K562 (cell line): ENCODE results near the gene CHGA. TPM values are rescaled to one million over a fixed set of nuclear protein-coding genes. Genes with fewer than 3 reads are reported as not detected.

Experiments
- ATAC-seq: fragments of 200-7000 bp; cut with Tn5 transposase; 3 replicates; pipeline ENCODE4 v1.9.1; 2020; ENCODE audit warnings: moderate library complexity
- BruUV-seq: library from RNA; stranded (reverse); fragments of 400-500 nt; replicated peaks from 2 replicates; lab custom pipeline; 2021; lab: Mats Ljungman, UMichigan
- CTCF ChIA-PET: fragments of 300-600 bp; formaldehyde crosslinking; extraction: SDS; loops from one replicate; lab custom pipeline; 2021; ENCODE audit warnings: low intra/inter-chr PET ratio; lab: Yijun Ruan, JAX
- POLR2A ChIA-PET: fragments of 300-600, 350-650 bp; sonication (Branson Sonifier 250); formaldehyde crosslinking; extraction: SDS; loops from one replicate; lab custom pipeline; 2021; ENCODE audit warnings: antibody characterized with exemption, inconsistent platforms; lab: Yijun Ruan, JAX
- DNase-seq, 4 experiments: peaks; one replicate each; pipeline versions ENCODE4 v3.0.0 to v3.0.0-alpha.2; 2011 to 2018; ENCODE audit warnings: low spot score in 3 of 4, mixed read lengths in 3 of 4; ENCODE audit errors: extremely low read depth in 1 of 4
- FAIRE-seq: peaks from 2 replicates; lab custom pipeline; 2011; peaks lifted over from hg19 to GRCh38; lab: Jason Lieb, UNC
- H2AFZ ChIP-seq: 2 replicates; pipeline ENCODE4 v1.6.0; 2011; ENCODE audit warnings: low read depth, low read length, control low read depth, inconsistent platforms
- H3K27ac ChIP-seq: fragments of 200-600 bp; 3 replicates; pipeline ENCODE4 v1.8.0; 2011; ENCODE audit warnings: low read depth, mild to moderate bottlenecking, control low read depth, inconsistent platforms, low read length, moderate library complexity, mixed read lengths; ENCODE audit errors: extremely low read depth
- H3K27me3 ChIP-seq, 2 experiments: fragments of 300-600 bp in 1 of 2; 2 replicates in 1 of 2; 3 replicates in 1 of 2; pipeline versions ENCODE4 v1.6.0 to v1.8.0; 2011; ENCODE audit warnings: inconsistent platforms in 2 of 2, low read length in 2 of 2, mild to moderate bottlenecking in 1 of 2, mixed read lengths in 1 of 2, moderate library complexity in 1 of 2; ENCODE audit not compliant: control insufficient read depth in 2 of 2, insufficient read depth in 2 of 2
- H3K36me3 ChIP-seq: fragments of 300-600 bp; 3 replicates; pipeline ENCODE4 v1.8.0; 2011; ENCODE audit warnings: mild to moderate bottlenecking, low read length, inconsistent platforms; ENCODE audit not compliant: control insufficient read depth, insufficient read depth
- H3K4me1 ChIP-seq, 2 experiments: fragments of 200-600 bp in 1 of 2; replicated peaks in 1 of 2; 2 replicates in 1 of 2; 3 replicates in 1 of 2; pipeline versions ENCODE4 v1.5.1 to v1.8.0; 2011; ENCODE audit warnings: inconsistent platforms in 2 of 2, low read length in 2 of 2, mild to moderate bottlenecking in 1 of 2, mixed read lengths in 1 of 2, moderate library complexity in 1 of 2; ENCODE audit not compliant: control insufficient read depth in 2 of 2, insufficient read depth in 2 of 2
- H3K4me2 ChIP-seq: 2 replicates; pipeline ENCODE4 v1.6.1; 2011; ENCODE audit warnings: low read length, control low read depth, inconsistent platforms, mixed read lengths; ENCODE audit not compliant: insufficient read depth
- H3K4me3 ChIP-seq: fragments of 200-600 bp; sonication (generic), shearing (Covaris generic); 2 replicates; pipeline ENCODE4 v1.5.1; 2016; ENCODE audit warnings: control low read depth, inconsistent platforms
- H3K79me2 ChIP-seq: fragments of 200-600 bp; 3 replicates; pipeline ENCODE4 v1.8.0; 2011; ENCODE audit warnings: low read length, inconsistent platforms; ENCODE audit not compliant: control insufficient read depth, insufficient read depth
- H3K9ac ChIP-seq, 2 experiments: 2 replicates each; pipeline versions ENCODE4 v1.6.0 to v1.6.1; 2011; ENCODE audit warnings: low read depth in 2 of 2, low read length in 2 of 2, control low read depth in 1 of 2, inconsistent platforms in 1 of 2, mild to moderate bottlenecking in 1 of 2, mixed read lengths in 1 of 2; ENCODE audit not compliant: insufficient read depth in 1 of 2
- H3K9me1 ChIP-seq: one replicate; pipeline ENCODE4 v1.6.0; 2011; ENCODE audit warnings: inconsistent platforms, mild to moderate bottlenecking, low read length, moderate library complexity; ENCODE audit not compliant: control insufficient read depth, insufficient read depth
- H3K9me3 ChIP-seq: replicated peaks from 2 replicates; pipeline ENCODE4 v1.5.1; 2011; ENCODE audit warnings: low read depth, low read length, inconsistent platforms; ENCODE audit not compliant: control insufficient read depth, insufficient read depth
- H4K20me1 ChIP-seq: replicated peaks from 2 replicates; pipeline ENCODE4 v1.6.1; 2011; ENCODE audit warnings: low read length, inconsistent platforms, mixed read lengths; ENCODE audit not compliant: control insufficient read depth, insufficient read depth
- ATF1 ChIP-seq, 2 experiments: fragments of 450-650 bp in 1 of 2; IDR thresholded peaks; 2 replicates each; pipeline ENCODE4 v1.6.1; 2016; ENCODE audit warnings: missing compliant biosample characterization in 1 of 2, missing genetic modification characterization in 1 of 2
- CBX3 ChIP-seq, 2 experiments: IDR thresholded peaks; 1 replicate in 1 of 2; 2 replicates in 1 of 2; pipeline ENCODE4 v1.6.1; 2012; ENCODE audit warnings: inconsistent platforms in 2 of 2, low read length in 2 of 2, borderline replicate concordance in 1 of 2, control low read depth in 1 of 2
- CHCHD3 ChIP-seq: fragments of 250-450 bp; sonication (Bioruptor Pico); IDR thresholded peaks from 2 replicates; pipeline ENCODE4 v2.1.2; 2022; ENCODE audit warnings: mild to moderate bottlenecking
- EWSR1 ChIP-seq: fragments of 450-650 bp; IDR thresholded peaks from 2 replicates; pipeline ENCODE4 v1.6.1; 2018; ENCODE audit warnings: borderline replicate concordance, mild to moderate bottlenecking, low read depth, moderate library complexity; ENCODE audit not compliant: partially characterized antibody
- L3MBTL2 ChIP-seq: fragments of 450-650 bp; IDR thresholded peaks from 2 replicates; pipeline ENCODE4 v1.6.1; 2016; ENCODE audit warnings: mild to moderate bottlenecking, moderate library complexity
- SAFB2 ChIP-seq: fragments of 200-400 bp; formaldehyde crosslinking; IDR thresholded peaks from 2 replicates; pipeline ENCODE4 v1.6.1; 2018; ENCODE audit warnings: borderline replicate concordance, low read length, low read depth, moderate library complexity; ENCODE audit not compliant: severe bottlenecking
- SRSF9 ChIP-seq: fragments of 200-400 bp; formaldehyde crosslinking; IDR thresholded peaks from 2 replicates; pipeline ENCODE4 v1.6.1; 2017; ENCODE audit warnings: low read depth, low read length, borderline replicate concordance
- U2AF1 ChIP-seq: fragments of 200-400 bp; formaldehyde crosslinking; optimal IDR thresholded peaks from 2 replicates; pipeline ENCODE3; 2017; ENCODE audit warnings: mild to moderate bottlenecking, low read depth, low read length, moderate library complexity
- XRCC4 ChIP-seq: IDR thresholded peaks from one replicate; pipeline ENCODE4 v1.6.1; 2011; ENCODE audit not compliant: insufficient read depth, insufficient read length; ENCODE audit errors: extremely low read depth
- ZNF407 ChIP-seq: fragments of 450-650 bp; IDR thresholded peaks from 2 replicates; pipeline ENCODE4 v1.6.1; 2016; ENCODE audit warnings: low read depth
- ZNF57 ChIP-seq: fragments of 450-650 bp; formaldehyde crosslinking; IDR thresholded peaks from 2 replicates; pipeline ENCODE4 v1.4.0; 2020; ENCODE audit warnings: mild to moderate bottlenecking, moderate library complexity
- ZNF764 ChIP-seq: fragments of 250-450 bp; sonication (Bioruptor Pico); IDR thresholded peaks from 2 replicates; pipeline ENCODE4 v1.4.0; 2020; ENCODE audit warnings: low read depth, mild to moderate bottlenecking, moderate library complexity
- WGBS: fragments of 100-300 bp; shearing (Covaris generic); methylation state at CpG from one replicate; pipeline ENCODE4 v1.1.6; 2016; ENCODE audit warnings: low coverage, mixed read lengths; ENCODE audit not compliant: insufficient coverage; ENCODE audit errors: missing lambda C conversion rate; 5-methylcytosine and 5-hydroxymethylcytosine counted together
- in situ Hi-C: fragments of 300-500 bp; cut with MboI; formaldehyde crosslinking; loops from 4 replicates; pipeline ENCODE4 v1.15.0; 2018; ENCODE audit warnings: inconsistent platforms, mixed read lengths
- intact Hi-C: fragments of 100-400 bp; cut with micrococcal nuclease; formaldehyde crosslinking; loops from 2 replicates; pipeline ENCODE4 v1.14.2; 2022
- polyA plus RNA-seq, 8 experiments: library from polyadenylated mRNA; depleted of rRNA in 4 of 8; stranded (reverse) in 5 of 8; unstranded in 3 of 8; fragments of >200 nt; fragmentation: Nextera tagmentation in 2 of 8; fragmentation: Illumina TruSeq in 1 of 8; extraction: Ambion mirVana in 2 of 8; extraction: Trizol in 1 of 8; gene quantifications; 2 replicates each; pipeline versions ENCODE4 v1.2.1 to v1.2.3, GENCODE V29; 2011 to 2014; ENCODE audit warnings: inconsistent platforms in 1 of 8, missing spikeins in 1 of 8
- total RNA-seq, 7 experiments: library from RNA; depleted of rRNA in 6 of 7; stranded (reverse); fragments of >200 nt in 6 of 7; fragmentation: Illumina TruSeq in 2 of 7; extraction: Trizol in 2 of 7; gene quantifications; 2 replicates each; pipeline versions ENCODE4 v1.2.1 to v1.2.3, GENCODE V29; 2011 to 2021; ENCODE audit warnings: low replicate concordance in 1 of 7
- TF ChIP-seq, protein P1 (sequence below): fragments of 450-650 bp; IDR thresholded peaks from 2 replicates; pipeline ENCODE4 v1.6.1; 2016

The CHGA gene
- total and polyA plus RNA-seq, 9 of the 15 experiments (the other 6 are each of a cell fraction or from before 2014, with no cell fraction given), result not detected

GRCh38 chr14:92970271-92970670, 47.3 kb downstream of the CHGA start:
- Histone ChIP-seq H3K4me1 (peaks cover 0 to 10% of the 10 kb centered on the region in 2 experiments; a peak in 1 of 5 replicates), H2AFZ (no peak overlapping the region), H3K9me1 (no peaks in the 10 kb centered on the region), H3K9ac (no peak overlapping the region), H3K4me2 (no peak overlapping the region), H3K27me3 (no peaks in the 10 kb centered on the region), H3K36me3 (no peaks in the 10 kb centered on the region), H4K20me1 (no peaks in the 10 kb centered on the region), H3K4me3 (no peak overlapping the region), H3K9me3 (no peaks in the 10 kb centered on the region), H3K27ac (no peak overlapping the region), H3K79me2 (peaks cover 4% of the 10 kb centered on the region; the same call in 1 of the 3 replicates)
- DNase-seq, result no peak
- POLR2A ChIA-PET, result no interaction called here
- 20% methylated on average over 2 of the region's 12 CpGs for WGBS
- no peak for ATAC-seq
- CTCF ChIA-PET, result no interaction called here
- intact Hi-C loops, result no loop called here
- in situ Hi-C loops, result no loop called here
- BruUV-seq, result no TSS peak
- no peak for FAIRE-seq
- TF ChIP-seq ZNF407 (no peak), XRCC4 (no peak), U2AF1 (no peak), CBX3 (IDR thresholded peaks at IDR 0.05; ENCODE audit: borderline replicate concordance in 1 of 2, low read length in 2 of 2) (no peak), SRSF9 (no peak), L3MBTL2 (no peak), EWSR1 (no peak), CHCHD3 (CRISPR knock-in tag) (no peak), SAFB2 (no peak), ZNF764 (CRISPR knock-in tag) (no peak), ZNF57 (CRISPR knock-in tag) (no peak), ATF1 (CRISPR knock-in tag; IDR thresholded peaks at IDR 0.05) (no peak), ATF1 (tag; IDR thresholded peaks at IDR 0.05) (no peak)
- TF ChIP-seq, protein P1, sequence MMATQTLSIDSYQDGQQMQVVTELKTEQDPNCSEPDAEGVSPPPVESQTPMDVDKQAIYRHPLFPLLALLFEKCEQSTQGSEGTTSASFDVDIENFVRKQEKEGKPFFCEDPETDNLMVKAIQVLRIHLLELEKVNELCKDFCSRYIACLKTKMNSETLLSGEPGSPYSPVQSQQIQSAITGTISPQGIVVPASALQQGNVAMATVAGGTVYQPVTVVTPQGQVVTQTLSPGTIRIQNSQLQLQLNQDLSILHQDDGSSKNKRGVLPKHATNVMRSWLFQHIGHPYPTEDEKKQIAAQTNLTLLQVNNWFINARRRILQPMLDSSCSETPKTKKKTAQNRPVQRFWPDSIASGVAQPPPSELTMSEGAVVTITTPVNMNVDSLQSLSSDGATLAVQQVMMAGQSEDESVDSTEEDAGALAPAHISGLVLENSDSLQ, result no peak
